HL-60 (cell line): ENCODE measurements around the gene RSF1.

ENCODE experiments used
- CTCF ChIP-seq: IDR thresholded peaks from one replicate; pipeline ENCODE4 v1.5.1; 2011; ENCODE audit warnings: low read length, control low read depth, inconsistent platforms; ENCODE audit not compliant: insufficient read depth
- POLR2AphosphoS5 ChIP-seq: IDR thresholded peaks from 2 replicates; pipeline ENCODE4 v1.6.1; 2012; ENCODE audit warnings: low read depth
- REST ChIP-seq: IDR thresholded peaks from 2 replicates; pipeline ENCODE4 v1.6.1; 2012; ENCODE audit warnings: low read depth; ENCODE audit not compliant: insufficient replicate concordance
- SPI1 ChIP-seq: IDR thresholded peaks from 2 replicates; pipeline ENCODE4 v1.6.1; 2012; ENCODE audit warnings: low read depth, mild to moderate bottlenecking, borderline replicate concordance

DNA sequence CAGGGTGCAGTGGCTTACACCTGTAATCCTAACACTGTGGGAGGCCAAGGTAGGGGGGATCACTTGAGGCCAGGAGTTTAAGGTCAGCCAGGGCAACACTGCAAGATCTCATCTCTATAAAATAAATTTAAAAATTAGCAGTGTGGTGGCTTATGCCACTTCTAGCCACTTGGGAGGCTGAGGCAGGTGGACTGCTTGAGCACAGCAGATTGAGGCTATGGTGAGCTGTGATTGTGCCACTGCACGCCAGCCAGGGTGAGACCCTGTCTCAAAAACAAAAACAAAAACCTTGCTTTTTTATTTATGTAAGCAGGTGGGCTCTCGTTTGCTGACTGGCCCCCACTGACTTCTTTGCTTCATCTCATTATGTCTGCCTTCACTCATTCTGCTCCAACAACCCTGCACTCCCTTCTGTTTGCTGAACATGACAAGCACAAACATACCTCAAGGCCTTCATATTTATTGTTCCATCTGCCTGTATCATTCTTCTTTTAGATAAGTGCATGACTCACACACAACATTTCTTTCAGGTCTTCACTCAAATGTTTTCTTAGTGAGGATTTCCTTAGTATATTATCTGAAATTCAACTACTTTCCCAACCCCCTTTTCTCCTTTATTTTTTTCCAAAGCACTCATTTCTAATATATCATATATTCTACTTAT is 150.5 kb downstream of the RSF1 start:
- TF ChIP-seq CTCF (no peak), REST (no peak), POLR2AphosphoS5 (no peak), SPI1 (no peak)
